Activated T-cell treated with anti-CD3 and anti-CD28 coated beads for 48 hours (primary cell): ENCODE measurements around the gene SLC2A13.
"Not testable (repeated sequence)": the region's sequence is repeated elsewhere in the genome, so short reads cannot be mapped to it uniquely, and the experiment has no call there.

ENCODE experiments used
- DNase-seq: peaks from one replicate; pipeline ENCODE4 v3.0.0-alpha.2; 2020; ENCODE audit warnings: low read depth

The SLC2A13 gene

DNA sequence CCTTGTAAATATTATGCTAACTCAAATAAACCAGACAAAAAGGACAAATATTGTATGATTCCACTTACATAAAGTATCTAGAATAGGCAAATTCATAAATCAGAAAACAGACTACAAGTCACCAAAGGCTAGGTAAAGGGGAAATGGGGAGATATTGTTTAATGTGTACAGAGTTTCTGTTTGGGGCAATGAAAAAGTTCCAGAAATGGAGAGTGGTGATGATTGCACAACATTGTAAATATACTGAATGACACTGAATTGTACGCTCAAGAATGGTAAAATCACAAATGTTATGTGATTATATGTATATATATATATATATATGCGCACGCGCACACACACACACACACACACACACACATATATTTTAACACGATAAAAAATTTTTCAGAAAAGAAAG, 182.5 kb downstream of the SLC2A13 start:
- DNase-seq: no peak

DNA sequence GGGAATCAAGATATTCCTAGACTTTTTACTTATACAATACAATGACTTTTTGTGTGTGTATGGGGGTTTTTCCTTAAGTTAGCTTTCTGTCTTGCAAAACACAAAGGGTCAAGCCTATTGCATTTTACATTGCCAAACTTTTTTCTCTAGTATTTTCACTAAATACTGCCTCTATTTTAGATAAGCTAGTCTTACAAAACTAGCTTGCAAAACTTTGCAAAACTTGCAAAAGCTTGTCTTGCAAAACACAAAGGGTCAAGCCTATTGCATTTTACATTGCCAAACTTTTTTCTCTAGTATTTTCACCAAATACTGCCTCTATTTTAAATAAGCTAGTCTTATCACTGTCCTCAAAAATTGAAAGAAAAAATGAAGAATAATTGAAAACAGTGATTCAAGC, 183.3 kb downstream of the SLC2A13 start:
- DNase-seq: not testable (repeated sequence)

DNA sequence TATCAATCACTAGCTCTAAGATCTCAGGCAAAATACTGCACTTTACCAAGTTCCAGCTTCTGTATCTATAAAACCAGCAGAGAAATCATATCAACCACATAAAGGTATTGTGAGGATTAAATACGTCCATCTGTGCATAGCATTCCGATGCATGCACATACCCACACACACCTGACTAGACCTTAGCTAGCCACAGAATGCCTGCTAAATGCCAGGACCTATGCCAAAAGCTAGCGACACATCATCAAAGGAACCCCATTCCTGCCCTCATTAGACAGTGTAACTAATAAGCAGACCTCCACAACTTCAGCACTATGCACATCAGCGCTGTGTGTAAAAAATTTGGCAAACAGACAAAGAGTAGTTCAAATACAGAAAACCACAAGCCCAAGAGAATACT, 185.2 kb downstream of the SLC2A13 start:
- no peak for DNase-seq

DNA sequence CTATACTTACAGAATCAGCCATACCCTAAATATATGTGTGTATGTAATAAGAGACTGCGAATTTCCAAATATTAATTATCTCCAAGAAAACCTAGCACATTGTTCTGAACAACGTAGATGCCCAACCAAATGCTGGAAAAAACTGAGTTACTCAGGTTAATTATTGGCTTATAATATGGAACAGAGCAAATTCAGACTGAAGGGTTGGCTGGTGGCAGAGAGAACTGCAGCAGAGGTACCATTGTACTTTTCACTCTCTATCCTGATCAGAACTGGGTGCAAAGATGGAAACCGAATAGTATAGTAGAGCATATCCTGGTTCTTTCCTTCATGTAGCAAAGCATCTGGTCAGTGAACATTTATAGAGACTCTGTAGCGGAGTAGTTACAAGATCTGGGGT, 185.7 kb downstream of the SLC2A13 start:
- no peak for DNase-seq

DNA sequence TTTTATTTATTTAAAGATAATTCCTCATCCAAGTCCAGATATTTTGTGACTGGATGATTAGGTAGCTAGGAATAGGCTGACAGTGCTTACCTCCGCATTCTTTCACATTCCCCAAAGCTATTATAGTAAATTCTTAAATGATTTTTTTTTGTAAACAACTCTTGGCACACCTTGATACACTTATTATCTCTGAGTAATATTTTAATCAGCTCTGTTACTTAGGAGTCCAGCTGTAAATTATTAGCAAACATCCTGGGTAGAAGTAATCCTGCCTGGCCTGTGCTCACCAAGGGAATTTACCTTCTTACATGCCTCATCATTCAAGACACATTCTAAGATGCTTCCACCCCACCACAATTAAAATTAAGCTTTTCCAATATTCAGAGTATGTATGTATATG, 186.1 kb downstream of the SLC2A13 start:
- no peak for DNase-seq

DNA sequence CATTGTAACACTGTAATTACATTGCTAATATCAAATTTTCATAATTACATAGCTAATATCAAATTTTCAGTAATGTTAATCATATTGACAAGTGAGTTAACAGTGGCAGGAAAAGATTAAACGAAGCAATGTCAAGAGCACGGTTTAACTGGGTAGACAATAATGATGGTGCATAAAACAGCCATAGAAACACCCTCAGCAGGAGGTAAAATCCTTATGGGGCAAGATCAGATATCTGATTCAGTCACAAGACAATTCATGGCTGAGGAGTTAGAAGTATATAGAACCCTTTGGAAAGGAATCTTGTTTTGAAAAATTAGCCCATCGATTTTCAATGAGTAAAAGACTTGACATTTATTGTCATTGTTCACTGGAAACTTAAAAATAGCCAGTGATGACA, 190.6 kb downstream of the SLC2A13 start:
- DNase-seq: no peak

DNA sequence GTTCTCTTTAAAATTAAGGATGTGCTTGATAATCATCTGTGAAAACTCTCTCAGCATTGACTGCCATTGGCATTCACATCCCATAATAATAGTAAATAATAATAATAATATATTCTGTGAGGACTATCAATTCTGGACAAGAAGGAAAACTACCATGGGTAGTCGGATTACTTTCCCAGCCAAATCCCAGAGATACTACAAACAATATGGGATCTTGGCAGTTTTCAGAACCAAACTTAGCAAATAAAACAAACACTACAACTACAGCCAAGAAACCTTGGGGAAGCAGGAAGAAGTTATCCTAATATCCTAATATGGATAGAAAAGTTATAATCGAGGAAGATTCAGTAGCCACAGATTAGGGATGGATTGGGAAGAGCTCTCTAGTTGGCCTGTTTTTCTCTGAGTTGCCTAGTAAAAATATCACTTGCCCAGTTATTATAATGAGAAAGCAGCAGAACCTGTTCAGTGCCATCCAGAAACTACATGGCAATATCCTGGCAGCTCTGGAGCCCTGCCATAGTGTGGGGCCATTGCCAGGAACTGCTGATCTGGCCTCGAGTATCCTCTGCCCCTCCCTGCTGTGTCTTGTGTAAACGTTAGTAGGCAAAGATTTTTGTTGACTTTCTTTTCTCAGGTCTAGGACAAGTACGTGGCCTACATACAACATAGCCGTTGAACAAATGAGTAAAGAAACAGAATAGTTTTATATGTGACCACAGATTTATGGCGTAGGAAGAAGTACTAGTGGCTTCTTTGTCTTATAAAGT, 193.5 kb downstream of the SLC2A13 start:
- DNase-seq: no peak

DNA sequence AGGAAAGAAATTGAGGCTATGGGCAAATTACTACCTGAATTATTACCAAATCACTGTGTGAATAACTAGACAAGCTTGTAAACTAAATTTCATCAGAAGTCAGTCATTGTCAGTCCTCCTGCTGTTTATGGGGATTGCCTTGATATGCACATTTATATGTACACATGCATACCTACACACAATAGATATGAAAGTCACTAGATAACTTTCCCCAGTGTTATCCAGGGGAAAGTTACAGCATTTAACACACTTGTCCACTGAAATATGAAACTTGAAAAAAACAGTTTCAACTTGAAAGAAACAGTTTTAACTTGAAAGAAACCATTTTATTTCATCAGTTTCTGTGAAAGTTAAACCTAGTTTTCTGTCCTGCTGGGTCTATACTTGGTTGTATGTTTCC, 199.6 kb downstream of the SLC2A13 start:
- no peak for DNase-seq

DNA sequence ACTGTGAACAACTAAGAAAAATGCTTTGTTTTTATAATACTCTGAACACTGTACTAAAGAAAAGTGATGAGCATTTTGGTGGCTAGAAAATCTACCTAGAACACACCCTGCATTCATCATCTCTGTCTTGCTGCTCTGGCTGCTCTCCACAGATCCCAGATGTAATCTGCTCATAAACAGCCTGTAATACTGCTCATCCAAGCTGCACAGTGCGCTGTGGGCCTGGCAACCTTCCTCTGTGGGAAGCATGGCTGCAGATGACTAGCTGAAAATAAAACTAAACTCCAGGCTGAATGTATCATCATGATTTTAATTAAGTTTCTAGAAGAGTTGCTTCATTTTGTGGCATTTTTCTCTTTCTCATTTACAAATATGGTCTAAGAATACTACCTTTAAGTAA, 200.7 kb downstream of the SLC2A13 start:
- DNase-seq: no peak

DNA sequence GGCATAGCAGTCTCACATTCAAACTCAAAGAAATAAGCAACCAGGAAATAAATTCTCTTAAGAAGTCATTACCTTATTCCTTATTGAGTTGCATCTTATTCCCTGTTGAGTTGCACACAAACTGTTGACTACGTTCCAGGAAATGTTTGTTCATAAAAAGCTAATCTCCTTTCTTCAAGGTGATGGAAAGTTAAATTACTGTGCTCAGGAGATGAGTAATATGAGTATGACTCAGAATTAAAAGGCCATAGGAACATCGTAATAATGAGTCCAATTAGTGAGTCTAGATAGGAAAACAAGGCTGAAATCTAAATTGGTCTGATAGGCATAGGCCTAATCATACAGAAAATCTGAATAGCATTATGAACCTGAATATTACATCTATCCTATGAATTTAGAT, 203.1 kb downstream of the SLC2A13 start:
- DNase-seq: no peak

DNA sequence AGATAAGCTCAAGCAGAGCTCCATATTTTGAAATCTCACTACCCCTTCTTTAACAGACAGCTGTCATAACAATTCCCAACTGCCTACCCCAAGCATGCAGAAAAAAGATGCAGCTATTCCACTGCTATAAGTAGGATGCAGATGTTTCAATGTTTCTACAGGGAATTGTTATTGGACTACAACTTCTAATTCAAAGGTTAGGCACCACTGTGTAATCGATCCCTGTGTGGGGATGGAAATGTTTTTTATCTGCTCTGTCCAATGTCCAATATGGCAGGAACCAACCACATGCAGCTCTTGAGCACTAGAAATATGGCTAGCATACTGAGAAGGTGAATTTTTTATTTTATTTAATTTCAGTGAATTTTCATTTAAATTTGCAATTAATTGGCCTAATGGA, 208.6 kb downstream of the SLC2A13 start:
- DNase-seq: no peak

DNA sequence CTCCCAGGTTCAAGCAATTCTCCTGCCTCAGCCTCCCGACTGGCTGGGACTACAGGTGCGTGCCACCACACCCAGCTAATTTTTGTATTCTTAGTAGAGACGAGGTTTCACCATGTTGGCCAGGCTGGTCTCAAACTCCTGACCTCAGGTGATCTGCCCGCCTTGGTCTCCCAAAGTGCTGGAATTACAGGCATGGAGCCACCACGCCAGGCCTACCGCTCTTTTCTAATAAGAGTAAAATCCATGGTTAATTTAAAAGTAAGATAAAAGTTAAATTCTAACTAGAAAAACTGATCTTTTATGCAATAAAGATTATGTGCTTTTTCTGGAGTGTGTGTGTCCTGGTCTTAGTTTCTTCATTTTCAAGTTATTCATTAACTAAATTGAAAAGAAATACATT, 212.5 kb downstream of the SLC2A13 start:
- not testable (repeated sequence) for DNase-seq

DNA sequence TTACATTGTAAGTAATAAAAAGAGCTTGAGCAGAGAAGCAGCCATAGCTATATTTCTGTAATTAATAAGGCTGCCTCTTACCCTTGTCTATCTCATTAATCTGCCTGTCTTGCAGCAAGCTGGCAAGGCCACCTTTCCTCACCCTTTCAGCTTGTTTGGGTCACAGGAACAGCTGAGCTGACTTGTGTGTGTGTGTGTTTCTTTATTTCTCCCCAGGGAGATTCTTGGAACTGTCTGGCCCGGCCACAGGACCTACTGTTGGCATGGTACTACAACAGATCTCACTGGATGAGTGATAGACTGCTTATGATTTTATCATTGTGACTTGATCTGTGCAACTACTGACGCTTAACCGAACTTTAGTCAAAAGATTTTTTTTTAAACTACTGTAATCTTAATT, 213.7 kb downstream of the SLC2A13 start:
- DNase-seq: no peak

DNA sequence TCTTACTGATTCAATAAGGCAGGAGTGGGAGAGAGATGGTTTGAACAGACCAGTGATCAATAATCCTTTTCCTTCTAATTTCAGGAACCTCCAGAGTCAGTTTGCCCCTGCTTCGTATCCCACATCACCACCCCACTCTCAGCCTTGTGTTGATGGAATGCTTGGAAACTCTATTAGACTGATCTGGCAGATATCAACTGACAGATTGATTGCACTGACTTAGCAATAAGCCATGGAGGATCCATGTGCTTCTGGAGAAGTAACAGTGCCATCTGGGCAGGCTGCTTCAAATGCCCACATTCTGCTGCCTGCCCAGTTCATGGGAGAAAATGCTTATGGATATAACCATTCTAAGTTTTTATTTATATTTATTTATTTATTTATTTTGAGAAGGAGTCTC, 218.0 kb downstream of the SLC2A13 start:
- no peak for DNase-seq

DNA sequence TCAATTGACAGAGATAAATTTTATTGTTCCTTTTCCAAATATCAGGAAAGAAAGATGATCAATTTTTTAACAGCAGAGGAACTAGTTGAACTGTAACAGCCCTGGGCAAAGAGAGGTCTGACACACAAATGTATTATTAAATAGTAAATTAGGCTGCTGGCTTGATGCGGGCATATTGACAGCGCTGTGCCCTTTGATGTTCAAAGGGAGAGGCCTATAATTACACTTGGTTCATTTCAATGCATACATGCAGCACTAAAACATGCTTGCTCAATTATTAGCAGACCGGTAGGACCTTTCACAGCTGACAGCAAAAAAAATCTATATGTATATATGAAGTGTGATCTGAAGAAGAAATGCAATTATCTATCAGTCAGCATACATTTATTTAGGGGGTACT, 219.8 kb downstream of the SLC2A13 start:
- no peak for DNase-seq

DNA sequence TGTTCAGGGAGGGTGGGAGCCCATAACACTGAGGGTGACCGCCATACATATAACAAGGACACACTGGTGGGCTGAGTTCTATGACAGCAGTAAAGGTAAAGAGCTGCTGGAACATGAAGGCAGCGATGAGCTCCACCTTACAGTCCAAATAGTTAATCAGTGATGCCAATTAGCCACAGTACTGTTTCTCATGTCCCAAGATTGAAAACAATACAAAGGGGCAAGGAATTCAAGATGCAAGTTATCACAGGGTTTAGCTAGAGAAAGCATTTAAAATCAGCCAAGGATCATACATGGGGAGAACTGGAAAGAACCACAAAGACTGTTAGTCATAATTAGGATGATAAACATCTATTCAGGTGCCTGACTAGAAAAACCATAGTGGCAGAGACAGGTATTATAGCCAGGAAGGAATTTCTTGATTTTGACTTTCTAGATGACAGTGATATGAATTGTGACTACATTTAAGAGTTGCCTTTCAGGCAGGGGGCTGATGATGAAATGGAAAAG, 221.2 kb downstream of the SLC2A13 start:
- no peak for DNase-seq

DNA sequence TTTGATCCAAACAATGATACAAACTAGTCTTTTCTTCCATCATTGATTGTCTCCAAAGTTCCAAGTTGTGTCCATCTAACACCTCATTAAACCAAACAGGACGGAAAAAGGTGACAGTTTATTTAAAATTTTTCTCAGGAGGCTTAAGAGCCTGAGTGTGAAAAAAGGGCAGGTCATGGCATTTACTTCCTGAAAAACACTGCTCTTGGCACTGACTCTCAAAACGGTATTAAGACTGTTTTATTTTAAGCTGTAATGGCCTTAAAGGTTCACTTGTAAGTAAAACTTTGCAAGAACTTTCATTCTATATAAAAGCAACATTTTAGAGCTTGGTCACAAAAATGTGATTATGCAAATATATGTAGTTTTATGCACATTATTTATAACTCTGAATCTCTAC, 222.5 kb downstream of the SLC2A13 start:
- DNase-seq: no peak

DNA sequence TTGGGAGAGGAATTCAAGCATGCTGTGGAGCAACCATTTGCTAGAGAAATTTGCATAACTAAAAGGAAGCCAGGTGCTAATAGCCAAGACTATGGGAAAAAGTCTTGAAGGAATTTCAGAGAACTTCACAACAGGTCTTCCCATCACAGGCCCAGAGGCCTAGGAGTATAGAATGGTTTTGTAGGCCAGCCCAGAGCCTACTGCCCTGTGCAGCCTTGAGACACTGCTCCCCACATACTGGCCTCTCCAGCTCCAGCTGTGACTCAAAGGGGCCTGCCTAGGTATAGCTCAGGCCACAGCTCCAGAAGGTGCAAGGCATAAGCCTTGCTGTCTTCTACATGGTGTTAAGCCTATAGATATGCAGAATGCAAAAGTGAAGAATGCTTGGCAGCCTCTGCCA, 227.1 kb downstream of the SLC2A13 start:
- no peak for DNase-seq

DNA sequence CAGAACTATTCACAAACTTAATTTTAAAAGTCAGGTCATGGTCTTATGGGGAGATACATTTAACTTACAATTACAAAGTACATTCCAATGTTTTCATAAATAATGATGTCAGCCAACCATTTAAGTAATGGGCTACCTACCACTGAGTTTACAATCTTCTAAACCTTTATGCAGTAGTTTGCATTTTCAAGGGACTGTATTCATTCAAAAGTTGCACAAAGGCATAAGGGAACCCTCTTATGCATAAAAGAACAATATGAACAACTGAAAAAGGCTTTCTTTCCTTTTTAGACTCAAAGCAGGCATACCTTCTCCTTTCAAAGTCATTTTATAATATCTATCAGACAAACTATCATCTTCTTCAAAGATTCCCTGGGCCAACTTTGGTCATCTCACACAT, 230.2 kb downstream of the SLC2A13 start:
- no peak for DNase-seq

DNA sequence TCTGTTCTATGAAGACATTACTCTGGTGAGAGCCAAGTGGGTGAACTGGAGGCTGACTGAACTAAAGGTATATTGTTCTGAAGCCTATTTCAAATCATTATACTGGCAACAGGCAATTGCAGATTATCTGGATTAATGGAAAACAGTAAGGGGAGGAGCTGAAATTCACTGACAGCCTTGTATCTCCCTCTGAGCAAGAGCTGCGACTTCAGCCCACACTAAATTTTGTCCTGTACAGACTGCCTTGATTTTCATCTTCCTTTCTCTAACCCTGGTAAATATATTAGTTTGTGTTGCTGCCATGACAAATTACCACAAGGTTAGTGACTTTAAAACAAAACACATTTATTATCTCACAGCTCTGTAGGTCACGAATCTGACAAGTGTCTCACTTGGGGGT, 231.1 kb downstream of the SLC2A13 start:
- no peak for DNase-seq

DNA sequence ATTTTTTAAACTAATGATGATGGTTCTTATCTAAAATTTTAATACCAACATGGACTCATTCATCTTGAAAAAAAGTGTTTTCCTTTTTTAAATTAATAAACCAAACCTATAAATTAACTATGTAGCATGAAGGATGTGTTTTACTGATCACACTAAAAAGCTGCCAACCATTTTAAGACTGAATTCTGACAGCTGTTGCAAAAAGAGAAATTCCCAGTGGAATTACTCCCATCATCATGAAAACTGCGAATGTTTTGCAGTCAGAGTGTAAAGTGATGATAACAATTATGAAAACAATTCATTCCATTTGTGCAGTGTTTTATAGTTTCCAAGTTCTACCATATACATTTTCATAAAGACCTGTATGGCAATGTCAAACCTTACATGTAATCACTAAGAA, 232.8 kb downstream of the SLC2A13 start:
- DNase-seq: no peak

DNA sequence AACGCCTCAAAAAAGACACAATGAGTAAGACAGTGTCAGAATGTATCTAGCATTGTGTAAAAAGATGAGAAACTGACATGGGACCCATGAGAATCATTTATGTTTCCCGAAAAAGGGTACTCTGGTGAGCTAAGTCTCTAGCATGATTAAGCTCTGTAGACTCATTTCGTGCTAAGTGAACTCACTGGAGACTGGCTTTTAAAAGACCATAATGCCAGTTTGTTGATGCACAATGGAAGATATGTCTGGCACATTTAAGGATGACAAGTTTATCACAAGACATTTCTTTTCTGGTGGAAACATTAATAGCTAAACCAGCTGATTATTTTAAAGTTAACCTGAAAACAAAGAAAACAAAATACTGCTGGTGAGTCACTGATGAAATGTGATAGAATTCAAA, 233.5 kb downstream of the SLC2A13 start:
- no peak for DNase-seq

DNA sequence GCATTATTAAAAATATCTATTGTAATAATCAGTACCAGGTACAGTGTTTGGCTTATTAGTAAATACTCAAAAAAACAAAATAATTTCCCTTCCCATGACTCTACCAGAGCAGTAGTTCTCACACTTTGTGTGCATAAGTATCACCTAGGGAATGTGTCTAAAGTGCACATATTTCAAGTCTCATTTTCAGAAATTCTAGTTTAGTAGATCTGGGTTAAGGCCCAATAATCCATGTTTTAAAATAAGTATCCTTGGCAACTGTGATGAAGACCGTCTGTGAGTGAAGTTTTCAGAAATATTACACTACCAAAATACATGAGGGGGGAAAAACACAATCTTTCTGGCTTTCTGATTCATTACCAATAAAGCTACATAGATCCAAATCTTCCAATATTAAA, 237.6 kb downstream of the SLC2A13 start:
- DNase-seq: no peak

DNA sequence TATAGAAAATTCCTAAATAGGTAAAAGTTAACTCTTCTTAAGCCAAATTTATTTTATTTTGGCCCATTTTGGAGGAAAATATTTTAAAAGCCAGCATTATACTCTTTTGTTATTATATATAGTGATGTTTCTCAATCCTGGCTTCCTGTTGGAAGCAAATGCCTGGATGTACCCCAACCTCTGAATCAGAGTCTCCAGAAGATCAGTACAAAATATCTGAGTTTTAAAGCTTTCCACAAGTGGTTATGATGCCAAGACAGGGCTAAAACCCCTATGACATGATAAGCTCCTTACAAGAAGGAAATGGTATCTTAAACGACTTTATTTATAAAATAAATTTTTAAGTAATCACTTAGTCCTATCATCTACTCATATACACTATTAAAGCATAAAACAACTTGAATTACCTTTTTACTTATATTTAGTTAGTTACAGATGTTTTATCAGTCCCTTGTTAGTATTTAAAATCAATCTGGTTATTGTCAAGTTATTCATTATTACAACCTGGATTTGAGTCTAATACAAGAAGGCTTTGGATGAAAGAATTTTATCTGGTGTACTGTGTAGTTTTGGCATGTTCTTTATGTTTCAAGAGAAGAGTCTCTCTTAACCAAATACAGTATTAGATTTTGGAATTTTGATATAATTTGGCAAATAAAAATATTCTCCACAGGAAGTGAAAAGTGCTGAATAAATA, 238.1 kb downstream of the SLC2A13 start:
- no peak for DNase-seq
